ENCODE results near the gene ISCU.

DNA sequence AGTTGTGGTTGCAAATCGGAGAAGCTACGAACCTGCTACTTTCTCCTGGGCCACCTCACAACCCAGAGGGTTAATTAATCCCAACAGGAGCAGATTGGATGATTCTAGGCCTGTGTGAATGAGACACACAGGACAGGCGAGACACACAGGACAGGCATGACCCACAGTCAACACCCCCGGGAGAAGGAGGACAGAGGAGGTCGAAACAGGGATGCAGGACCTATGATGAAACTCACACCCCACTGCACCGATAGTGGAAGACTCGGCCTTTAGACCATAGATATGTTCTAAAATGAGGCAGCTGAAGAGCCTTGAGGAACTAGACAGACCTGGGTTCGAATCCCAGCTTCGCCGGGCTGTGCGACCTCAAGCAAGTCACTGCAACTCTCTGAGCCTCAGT, 23.9 kb downstream of the ISCU start:
- TF ChIP-seq CTCF (IDR thresholded peaks at IDR 0.05; ENCODE audit: insufficient read depth, low read length, poor library complexity, severe bottlenecking) (no peak), EZH2phosphoT487 (conservative IDR thresholded peaks at IDR 0.05; ENCODE audit: low read length) (no peak)
